A172 (cell line): ENCODE measurements around the gene LRIG3. TPM values are rescaled to one million over a fixed set of nuclear protein-coding genes. Genes with fewer than 3 reads are reported as not detected.
"Not testable (repeated sequence)": the region's sequence is repeated elsewhere in the genome, so short reads cannot be mapped to it uniquely, and the experiment has no call there.

Experiments
- DNase-seq: peaks from one replicate; pipeline ENCODE4 v3.0.0-alpha.2; 2015; ENCODE audit warnings: low spot score
- total RNA-seq: library from RNA; depleted of rRNA; stranded (reverse); fragments of >200 nt; shearing (Covaris generic); gene quantifications from 2 replicates; pipeline ENCODE4 v1.2.3, GENCODE V29; 2014; rRNA removed

Gene LRIG3
- 17.9 and 30.7 TPM in 2 replicates for total RNA-seq

- peak; percentile 71 for DNase-seq
Measured at GRCh38 chr12:58920102-58920960, at the start of gene LRIG3. TSS of gene LRIG3 (minus strand) at chr12:58920504. CDS start at chr12:58920235, 269 bp downstream.

DNA sequence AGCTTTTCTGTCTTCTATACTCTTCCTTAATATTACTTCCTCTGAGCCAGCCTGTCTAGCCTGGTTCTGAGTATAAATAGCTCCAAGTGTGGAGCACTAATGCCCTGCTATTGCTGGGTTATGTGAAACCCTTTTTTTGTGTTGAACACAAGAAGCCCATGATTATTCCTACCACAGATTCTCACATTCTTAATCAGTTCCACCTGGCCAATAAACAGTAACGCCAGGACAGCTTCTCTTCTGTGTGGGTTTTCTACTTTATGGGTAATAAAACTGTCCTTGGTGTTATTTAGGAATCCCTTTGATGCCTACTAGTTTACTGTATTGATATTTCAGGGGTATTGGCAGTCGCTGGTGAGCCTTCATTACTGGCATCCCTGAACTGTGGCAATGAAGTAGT is 48.9 kb upstream of the LRIG3 start:
- DNase-seq = no peak

GRCh38 chr12:58967561-58967960 is 47.3 kb upstream of the LRIG3 start:
- DNase-seq = no peak

- peak; percentile 2 for DNase-seq
Measured at GRCh38 chr12:58966939-58967338, 46.6 kb upstream of the LRIG3 start.

- DNase-seq = no peak
Measured at GRCh38 chr12:58965568-58965967, 45.3 kb upstream of the LRIG3 start.

- no peak for DNase-seq
Measured at GRCh38 chr12:58963844-58964243, 43.5 kb upstream of the LRIG3 start.

GRCh38 chr12:58961906-58962305 is 41.6 kb upstream of the LRIG3 start:
- DNase-seq = no peak

DNA sequence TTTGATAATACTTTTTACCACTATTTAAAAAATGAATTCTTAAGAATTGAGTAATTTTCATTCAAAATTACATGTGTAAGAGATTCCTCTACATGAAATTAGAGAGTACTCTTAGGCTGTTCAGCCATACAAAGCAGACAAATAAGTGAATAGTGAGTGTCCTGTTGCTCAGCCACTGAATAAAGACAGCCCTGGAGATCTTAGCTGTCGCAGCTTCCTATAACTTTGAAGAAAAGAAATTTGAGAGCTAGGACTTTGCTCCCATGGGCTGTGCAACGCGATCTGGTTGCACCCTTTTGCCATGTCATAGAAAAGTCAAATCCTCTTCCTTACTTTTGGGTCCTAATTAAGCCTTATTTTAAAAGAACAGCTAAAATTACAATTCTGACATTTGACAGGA is 40.9 kb upstream of the LRIG3 start:
- DNase-seq = no peak

GRCh38 chr12:58959639-58960300 is 39.5 kb upstream of the LRIG3 start:
- DNase-seq = no peak

- no peak for DNase-seq
Measured at GRCh38 chr12:58957298-58957697, 37.0 kb upstream of the LRIG3 start.

GRCh38 chr12:58955849-58956248 is 35.5 kb upstream of the LRIG3 start:
- no peak for DNase-seq

GRCh38 chr12:58954002-58954401 is 33.7 kb upstream of the LRIG3 start:
- DNase-seq = no peak

GRCh38 chr12:58950739-58951100 is 30.4 kb upstream of the LRIG3 start:
- no peak for DNase-seq

GRCh38 chr12:58949954-58950738 is 29.8 kb upstream of the LRIG3 start:
- not testable (repeated sequence) for DNase-seq

GRCh38 chr12:58943079-58943478 is 22.8 kb upstream of the LRIG3 start:
- no peak for DNase-seq

DNA sequence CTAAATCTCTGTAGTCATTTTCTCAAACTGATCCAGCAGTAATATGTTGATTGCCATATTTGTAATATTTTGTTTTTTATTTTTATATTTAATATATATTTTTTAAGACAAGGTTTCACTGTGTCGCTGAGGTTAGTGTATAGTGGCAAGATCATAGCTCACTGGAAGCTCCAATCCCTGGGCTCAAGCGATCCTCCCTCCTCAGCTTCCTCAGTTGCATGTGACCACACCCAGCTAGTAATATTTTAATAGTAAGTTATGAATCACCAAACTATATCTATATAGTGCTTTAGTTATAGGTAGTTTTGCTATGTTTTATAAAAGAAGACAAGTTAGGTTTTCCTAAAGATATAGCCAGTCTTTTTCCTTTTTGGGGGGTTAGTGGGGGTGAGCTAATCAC is 22.0 kb upstream of the LRIG3 start:
- DNase-seq = no peak

- DNase-seq = no peak
Measured at GRCh38 chr12:58939399-58940100, 19.2 kb upstream of the LRIG3 start.

DNA sequence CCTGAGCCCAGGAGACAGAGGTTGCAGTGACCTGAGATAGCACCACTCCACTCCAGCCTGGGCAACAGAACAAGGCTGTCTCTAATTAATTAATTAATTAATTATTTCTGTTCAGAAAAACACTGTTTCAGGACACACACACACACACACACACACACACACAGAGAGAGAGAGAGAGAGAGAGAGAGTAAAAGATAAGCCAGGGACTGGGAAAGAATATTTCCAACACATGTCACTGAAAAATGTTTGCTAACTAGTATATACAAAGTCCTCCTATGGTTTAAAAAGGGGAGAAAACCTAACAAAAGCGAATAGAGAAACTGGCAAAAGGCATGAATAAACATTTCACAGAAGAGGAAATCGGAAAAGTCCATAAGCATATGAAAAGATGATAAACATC is 18.1 kb upstream of the LRIG3 start:
- no peak for DNase-seq

- no peak for DNase-seq
Measured at GRCh38 chr12:58934528-58934927, 14.2 kb upstream of the LRIG3 start.

DNA sequence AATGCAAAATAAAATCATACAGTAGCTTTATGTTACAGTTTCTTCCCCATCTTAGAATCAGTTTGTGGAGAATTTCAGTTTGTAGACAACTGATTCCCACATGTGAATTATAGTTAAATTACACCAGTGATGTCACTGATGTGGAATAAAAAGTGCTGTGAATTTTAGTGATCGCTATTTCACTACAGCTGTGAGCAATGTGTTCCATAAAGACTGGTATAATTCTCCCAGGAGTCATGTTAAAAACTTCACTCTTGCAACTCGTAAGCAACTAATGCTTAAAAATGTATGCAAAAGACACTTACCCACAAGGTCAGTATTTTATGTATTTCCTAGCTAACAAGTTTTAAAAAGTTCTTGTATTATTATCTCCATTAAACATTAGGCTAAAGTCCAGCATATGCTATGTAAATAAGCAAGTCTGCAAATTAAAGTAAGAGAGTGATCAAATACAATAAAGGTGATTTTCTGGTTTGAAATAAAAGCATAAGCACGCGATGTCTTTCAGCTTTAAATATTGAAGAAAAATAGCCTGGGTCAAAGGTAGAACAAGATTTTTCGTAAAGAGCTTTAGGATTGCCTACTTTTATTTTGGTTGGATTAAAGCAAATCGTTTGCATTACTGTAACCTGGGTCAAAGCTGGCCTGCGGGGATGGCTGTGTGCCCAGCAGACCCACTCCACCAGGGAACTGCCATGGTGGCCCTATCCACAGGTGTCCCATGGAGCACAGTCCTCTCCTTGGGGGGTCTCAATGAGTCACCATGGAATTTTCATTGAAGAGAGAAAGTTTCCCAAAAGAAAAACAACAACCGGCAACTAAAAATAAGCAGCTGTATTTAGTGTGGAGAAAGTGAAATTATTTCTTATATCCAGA is 12.7 kb upstream of the LRIG3 start:
- DNase-seq = no peak

DNA sequence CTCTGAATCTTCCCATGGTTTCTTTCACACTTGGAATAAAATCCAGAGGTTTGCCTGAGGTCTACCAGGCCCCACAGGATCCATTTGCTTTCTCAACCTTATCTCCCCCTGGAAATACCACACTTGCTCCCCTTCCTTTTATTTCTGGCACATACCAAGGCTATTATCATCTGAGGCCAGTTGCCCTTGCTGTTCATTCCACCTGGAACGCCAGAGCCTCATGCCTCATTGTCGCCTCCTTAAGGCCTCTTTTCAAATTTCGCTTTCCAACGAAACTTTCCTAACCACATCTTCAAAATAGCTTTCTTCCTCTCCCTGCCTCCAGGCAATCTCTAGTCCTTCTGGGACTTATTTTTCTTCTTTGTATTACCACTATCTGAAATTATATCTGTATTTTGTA is 11.2 kb upstream of the LRIG3 start:
- DNase-seq = no peak
